NT2/D1 (cell line): ENCODE results near the gene RAB3IL1.

ENCODE experiments used
- SUZ12 ChIP-seq: IDR thresholded peaks from 2 replicates; pipeline ENCODE4 v1.6.1; 2011; ENCODE audit not compliant: insufficient read length, insufficient read depth; ENCODE audit errors: extremely low read depth
- YY1 ChIP-seq: IDR thresholded peaks from 2 replicates; pipeline ENCODE4 v1.6.1; 2011; ENCODE audit not compliant: insufficient read length, insufficient read depth
- ZNF274 ChIP-seq: IDR thresholded peaks from 2 replicates; pipeline ENCODE4 v1.6.1; 2011; ENCODE audit warnings: mild to moderate bottlenecking, low read depth, low read length

GRCh38 chr11:61869429-61869707, 48.0 kb downstream of the RAB3IL1 start:
- TF ChIP-seq SUZ12 (no peak), YY1 (no peak), ZNF274 (no peak)
